Ecto neural progenitor cell (in vitro differentiated cells): ENCODE data around the gene ABTB2.
"Not testable (repeated sequence)": the region's sequence is repeated elsewhere in the genome, so short reads cannot be mapped to it uniquely, and the experiment has no call there.

ENCODE experiments used
- DNase-seq: peaks from one replicate; pipeline ENCODE4 v3.0.0-alpha.2; 2018; ENCODE audit warnings: low spot score

ABTB2 gene

DNA sequence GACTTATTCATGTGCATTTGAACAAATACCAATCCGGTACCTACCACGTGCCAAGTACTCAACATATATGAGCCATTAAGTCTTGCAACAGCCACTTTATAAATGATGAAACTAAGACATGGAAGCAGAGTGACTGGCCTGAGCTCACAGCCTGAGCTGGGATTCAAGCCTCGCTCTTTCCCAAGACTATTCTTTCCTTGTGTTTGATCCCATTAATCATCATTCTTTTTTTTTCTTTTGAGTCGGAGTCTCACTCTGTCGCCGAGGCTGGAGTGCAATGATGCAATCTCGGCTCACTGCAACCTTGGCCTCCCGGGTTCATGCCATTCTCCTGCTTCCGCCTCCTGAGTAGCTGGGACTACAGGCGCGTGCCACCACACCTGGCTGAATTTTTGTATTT, 119.3 kb downstream of the ABTB2 start:
- no peak for DNase-seq

GRCh38 chr11:34236572-34236971, 121.2 kb downstream of the ABTB2 start:
- DNase-seq = peak; percentile 53

DNA sequence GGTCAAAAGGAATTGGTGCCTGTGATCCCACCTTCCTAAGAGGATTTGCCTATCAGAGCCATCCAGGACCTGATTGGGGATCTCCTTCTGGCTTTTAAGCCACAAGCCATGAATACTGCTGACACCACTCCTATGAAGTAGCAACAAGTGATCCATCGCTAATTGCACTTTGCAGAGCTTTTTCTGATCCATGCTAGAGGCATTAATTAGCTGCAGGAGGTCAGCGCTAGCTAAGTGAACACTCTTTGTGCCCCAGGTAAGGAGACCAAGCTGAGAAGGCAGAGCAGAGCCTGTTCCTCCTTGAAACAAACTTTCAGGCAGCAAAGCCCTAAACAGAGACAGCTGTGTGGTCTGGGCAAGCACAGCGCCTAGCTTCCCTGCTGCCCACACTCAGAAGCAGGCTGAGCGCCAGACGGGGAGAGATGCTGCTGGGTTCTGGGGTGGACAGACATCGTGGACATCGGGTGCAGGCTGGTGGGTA, 122.2 kb downstream of the ABTB2 start:
- peak; percentile 53 for DNase-seq

DNA sequence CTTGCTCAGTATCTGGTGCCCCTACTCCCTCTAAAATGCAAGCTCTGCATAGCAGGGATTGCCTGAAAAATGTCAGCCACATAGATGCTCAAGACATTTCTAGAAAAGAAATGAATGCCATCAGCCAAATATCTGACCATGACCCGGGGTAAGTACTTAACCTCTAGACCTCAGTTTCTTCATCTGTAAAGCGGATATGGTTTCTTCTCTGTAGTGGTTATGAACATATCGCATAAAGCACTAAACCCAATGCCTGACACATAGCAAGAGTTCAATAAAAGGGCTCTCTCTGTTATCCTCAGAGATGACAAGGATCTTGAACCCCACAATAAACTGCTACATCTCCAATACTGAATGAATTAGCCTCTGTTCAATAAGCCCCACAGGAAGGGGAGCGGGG, 122.6 kb downstream of the ABTB2 start:
- DNase-seq = no peak

- DNase-seq = no peak
Observed at GRCh38 chr11:34234086-34234740, 123.6 kb downstream of the ABTB2 start.

GRCh38 chr11:34233215-34233614, 124.6 kb downstream of the ABTB2 start:
- no peak for DNase-seq

- no peak for DNase-seq
Observed at GRCh38 chr11:34232807-34233206, 125.0 kb downstream of the ABTB2 start.

DNA sequence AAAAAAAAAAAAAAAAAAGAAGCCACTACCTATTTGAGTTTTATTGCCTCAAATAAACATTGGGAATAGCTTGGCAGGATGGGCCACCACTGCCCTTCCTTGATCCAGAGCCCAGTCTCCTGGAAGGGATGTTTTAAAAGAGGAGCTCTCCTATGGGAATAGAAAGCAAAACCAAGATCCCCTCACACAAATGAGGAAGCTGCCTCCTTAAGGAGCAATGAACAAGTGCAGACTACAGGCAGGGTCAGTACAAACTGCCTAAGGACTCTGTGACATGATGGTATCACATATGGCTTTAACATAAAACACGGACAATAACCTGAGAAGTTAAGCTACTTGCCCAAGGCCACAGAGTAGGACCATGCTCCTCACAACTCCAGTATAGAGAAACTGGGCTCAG, 131.6 kb downstream of the ABTB2 start:
- no peak for DNase-seq

DNA sequence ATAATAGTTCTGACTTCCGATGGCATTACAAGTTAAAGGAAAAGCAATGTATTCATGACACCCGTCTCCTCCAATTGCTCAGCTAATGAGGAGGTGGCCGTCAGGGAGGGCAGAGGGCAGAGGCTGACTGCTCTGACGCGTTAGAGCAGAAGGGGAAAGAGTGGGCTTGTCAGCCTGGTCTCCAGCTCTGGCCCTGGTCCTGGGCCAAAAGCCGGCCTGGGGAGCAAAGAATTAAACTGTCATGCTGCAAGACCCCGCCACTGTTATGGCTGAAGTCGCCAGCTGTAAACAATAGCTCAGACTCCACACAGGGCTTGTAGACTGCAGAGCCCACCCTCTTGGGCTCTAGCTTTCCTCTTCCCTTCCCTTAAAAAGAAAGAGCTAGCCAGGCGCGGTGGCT, 132.7 kb downstream of the ABTB2 start:
- no peak for DNase-seq

- no peak for DNase-seq
Observed at GRCh38 chr11:34224434-34224966, 133.3 kb downstream of the ABTB2 start.

DNA sequence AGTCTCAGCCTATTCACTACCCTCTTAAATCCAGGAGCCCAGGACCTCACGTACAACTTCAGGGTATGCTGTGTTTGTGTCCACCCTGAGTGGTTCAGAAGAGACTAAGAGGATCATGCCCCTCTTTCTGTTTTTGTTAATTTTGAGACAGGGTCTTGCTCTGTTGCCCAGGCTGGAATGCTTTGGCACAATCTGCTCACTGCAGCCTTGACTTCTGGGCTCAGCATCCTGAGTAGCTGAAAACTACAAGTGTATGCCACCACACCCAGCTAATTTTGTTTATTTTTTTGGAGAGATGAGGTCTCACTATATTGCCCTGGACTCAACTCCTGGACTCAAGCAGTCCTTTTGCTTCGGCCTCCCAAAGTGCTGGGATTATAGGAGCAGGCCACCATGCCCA, 133.9 kb downstream of the ABTB2 start:
- DNase-seq = no peak

DNA sequence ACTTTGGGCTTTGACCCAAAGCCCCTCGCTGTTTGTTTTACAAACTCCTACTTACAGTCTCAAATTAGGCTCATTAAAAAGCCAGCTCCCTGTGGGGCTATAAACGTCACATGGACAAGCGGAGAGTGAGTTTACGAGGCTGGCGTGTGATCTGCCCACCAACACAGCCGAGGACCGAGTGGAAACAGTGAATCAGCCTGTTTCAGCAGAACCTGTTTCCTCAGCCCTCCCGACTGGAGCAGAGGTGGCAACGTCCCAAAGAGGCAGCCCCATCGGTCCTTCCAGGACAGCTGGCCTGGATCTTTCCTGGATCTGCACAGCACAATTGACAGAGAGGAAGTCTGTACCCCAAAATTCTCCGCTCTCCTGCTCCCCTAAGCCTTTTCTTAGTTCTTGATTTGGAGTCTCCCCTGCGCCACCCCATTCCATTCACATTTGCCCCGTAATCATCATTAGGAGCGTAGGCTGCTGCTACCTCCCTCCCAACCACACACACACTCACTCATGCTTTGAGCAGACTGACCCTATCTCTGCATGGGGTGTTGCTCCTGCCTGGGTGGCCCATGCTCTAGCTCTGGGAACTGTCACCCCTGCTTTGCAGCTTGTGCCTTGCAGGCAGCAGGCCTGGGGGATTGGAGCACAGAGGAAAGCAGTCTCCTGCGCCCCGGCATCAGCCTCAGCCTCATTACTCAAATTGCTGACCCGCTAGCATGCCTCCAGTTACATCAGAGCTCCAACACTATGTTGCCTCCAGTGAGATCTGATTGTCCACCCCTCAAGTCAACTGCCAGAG, 134.6 kb downstream of the ABTB2 start:
- DNase-seq = no peak

DNA sequence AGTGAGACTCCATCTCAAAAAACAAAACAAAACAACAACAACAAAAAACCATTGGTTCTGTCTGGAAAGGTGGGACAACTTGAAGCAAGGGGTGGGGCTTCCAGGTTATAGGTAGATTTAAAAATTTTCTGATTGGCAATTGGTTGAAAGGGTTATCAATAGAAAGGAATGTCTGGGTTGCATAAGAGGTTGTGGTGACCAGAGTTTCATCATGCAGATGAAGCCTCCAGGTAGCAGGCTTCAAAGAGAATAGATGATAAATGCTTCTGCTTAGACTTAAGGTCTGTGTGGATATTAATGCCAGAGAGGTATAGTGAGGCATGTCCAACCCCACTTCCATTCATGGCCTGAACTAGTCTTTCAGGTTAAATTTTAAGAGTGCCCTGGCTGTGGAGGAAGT, 135.8 kb downstream of the ABTB2 start:
- no peak for DNase-seq

- no peak for DNase-seq
Observed at GRCh38 chr11:34219941-34220370, 137.9 kb downstream of the ABTB2 start.

GRCh38 chr11:34219279-34219678, 138.5 kb downstream of the ABTB2 start:
- no peak for DNase-seq

GRCh38 chr11:34218756-34219155, 139.1 kb downstream of the ABTB2 start:
- not testable (repeated sequence) for DNase-seq

DNA sequence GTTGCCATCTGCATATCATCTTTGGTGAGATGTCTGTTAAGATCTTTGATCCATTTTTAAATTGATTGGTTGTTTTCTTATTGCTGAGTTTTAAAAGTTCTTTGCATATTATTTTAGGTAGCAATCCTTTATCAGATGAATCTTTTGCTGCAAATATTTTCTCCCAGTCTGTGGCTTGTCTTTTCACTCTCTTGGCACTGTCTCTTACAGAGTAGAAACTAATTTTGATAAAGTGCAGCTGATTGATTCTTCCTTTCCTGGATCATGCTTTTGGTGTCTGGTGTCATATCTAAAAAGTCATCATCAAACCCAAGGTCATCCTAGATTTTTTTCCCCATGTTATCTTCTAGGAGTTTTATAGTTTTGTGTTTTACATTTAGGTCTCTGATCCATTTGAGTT, 139.7 kb downstream of the ABTB2 start:
- DNase-seq = no peak

- DNase-seq = no peak
Observed at GRCh38 chr11:34216706-34217105, 141.1 kb downstream of the ABTB2 start.

DNA sequence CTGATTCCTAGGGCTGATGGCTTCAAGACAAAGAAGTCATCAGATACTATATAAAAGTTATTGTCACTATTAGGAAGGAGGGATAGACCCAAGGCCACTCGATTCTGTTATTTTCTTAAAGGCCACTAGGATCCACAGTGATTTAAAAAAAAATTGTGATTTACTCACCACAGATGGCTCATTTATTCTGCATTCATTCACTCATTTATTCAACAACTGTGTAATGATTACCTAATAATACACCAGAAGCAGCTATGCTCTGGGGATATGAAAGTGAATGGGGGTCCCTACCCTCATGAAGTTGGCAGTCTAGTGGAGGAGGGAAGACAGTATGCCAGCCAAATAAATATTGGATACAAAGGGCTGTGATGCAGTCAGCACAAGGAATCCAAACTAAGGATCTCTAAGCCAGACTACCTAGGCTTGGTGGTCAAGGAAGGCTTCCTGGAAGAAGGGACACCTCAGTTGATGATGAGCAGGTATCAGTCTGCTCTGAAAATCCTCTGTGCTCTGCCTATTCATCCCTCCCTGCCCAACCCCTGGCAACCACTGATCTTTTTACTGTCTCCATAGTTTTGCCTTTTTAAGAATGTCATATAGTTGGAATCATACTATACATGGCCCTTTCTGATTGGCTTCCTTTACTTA, 141.9 kb downstream of the ABTB2 start:
- DNase-seq = no peak

DNA sequence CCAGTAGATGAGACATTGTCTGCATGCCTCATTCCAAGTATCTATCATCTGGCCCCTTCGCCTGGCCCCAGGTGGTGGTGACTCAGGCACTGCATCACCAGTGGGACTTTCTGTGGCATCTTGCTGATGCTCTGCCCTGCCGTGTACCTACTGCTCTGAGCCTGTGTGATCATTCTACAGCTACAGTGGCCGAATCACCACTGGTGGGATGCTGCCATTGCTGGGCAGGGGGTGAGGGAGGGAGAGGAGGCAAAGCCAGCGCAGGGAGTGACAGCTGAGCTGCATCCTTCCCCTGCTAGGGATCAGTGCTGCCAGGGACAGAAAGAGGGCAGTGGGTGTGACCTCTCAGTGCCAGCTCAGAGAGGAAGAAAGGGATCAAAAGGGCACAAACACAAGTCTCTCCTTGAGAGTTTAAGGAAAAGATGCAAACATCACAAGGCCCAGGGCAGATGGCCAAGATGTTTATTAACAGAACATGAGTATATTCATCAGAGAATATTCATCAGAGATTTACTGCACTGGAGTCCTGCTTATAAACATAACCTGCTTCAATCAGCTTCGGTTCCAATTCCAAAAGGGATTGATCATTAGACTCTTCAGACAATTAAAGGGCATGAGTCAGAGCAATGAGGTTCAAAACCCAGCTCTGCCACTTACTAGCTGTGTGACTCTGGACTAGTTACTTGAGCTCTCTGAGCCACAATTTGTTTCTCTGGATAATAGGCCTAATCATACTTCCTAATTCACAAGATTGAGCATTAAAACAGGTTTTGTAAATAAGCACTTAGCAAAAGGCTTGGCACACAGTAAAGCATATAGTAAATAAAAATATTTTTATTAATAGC, 142.6 kb downstream of the ABTB2 start:
- no peak for DNase-seq

DNA sequence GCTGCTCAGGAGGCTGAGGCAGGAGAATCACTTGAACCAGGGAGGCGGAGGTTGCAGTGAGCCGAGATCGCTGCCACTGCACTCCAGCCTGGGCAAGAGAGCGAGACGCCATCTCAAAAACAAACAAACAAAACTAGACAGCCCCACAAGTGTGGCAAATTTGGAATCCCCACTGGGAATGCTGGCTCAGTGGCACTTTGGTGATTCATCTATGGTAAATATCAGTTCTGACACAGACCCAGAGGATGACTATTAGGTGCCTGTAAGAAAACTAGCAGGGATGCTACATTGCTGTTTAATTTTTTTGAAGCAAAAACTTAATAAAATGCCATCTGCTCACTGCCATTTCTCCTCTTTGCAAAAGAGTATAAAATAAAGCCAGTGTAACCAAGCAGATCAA, 144.4 kb downstream of the ABTB2 start:
- DNase-seq = no peak

DNA sequence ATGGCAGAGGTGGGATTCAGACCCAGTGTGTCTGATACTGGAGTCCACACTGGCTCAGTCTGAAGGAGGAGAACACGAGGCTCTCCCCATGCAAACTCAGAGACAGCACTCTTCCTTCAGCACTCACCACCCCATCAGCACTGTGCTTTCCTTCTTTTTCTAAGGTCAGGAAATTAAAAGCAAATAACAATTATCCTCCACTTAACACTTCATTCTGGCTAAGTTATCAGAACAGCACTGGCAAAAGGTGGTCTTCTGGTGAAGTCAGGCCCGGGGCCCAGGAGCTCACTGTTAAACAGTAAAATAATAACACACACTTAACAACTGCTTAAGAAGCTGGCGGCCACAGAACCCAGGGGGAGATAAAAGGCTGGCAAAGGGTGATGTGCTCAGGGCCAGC, 145.2 kb downstream of the ABTB2 start:
- no peak for DNase-seq
